A549 treated with AZD2906 at 1 μM for 4 hours (cell line): Measurements from ENCODE around the gene GORASP2. TPM values are rescaled to one million over a fixed set of nuclear protein-coding genes. Genes with fewer than 3 reads are reported as not detected.

Experiments used
- total RNA-seq: library from RNA; stranded (reverse); fragments of 200-300 nt; extraction: Qiagen RNA extraction; gene quantifications from 5 replicates; pipeline ENCODE4 v1.2.3, GENCODE V29; 2022

GORASP2 gene
- total RNA-seq: 82.2 to 120 TPM (median 87.7 TPM) in 5 replicates

GRCh38 chr2:170928824-170929685, at the start of gene GORASP2:
Gene GORASP2, plus strand, starts transcription at chr2:170929253. Its CDS starts 88 bp downstream, at chr2:170929341.

Other genes starting within 250 kb of the GORASP2 start
- gene SP5, start 213.9 kb upstream of the GORASP2 start, total RNA-seq: 0.02 to 0.23 TPM (median 0.07 TPM) in 3 of 5 replicates, not detected in the others
- not detected in 5 replicates for gene ERICH2, start 158.9 kb upstream of the GORASP2 start, total RNA-seq
- gene GAD1, start 112.4 kb upstream of the GORASP2 start, total RNA-seq: 0.34 to 0.76 TPM (median 0.51 TPM) in 5 replicates
- 18.1 to 31.2 TPM (median 23.6 TPM) in 5 replicates for gene TLK1, start 231.6 kb downstream of the GORASP2 start, total RNA-seq